NCI-H510A (cell line): Measurements from ENCODE around the gene RGMA.
"Not testable (repeated sequence)": the region's sequence is repeated elsewhere in the genome, so short reads cannot be mapped to it uniquely, and the experiment has no call there.

Experiments
- DNase-seq: peaks from one replicate; lab custom pipeline; 2025; lab: John Stamatoyannopoulos, UW

The RGMA gene

DNA sequence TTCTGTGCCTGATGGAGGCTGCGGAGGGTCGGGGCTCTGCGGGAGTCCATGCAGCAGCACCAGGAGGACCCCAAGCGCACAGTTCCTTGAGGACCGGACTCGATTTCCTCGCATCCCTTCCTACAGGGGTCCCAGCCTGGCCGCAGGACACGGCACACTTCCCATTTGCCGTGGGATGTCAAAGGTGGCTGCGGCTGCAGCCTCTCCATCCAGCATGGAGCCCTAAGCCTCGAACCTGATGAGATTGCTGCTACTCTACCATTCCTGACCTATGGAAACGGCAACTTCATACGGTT lies 40.6 kb downstream of the RGMA start:
- DNase-seq, result no peak

- no peak for DNase-seq
These were observed 41.2 kb downstream of the RGMA start for GRCh38 chr15:93047621-93048425.

DNA sequence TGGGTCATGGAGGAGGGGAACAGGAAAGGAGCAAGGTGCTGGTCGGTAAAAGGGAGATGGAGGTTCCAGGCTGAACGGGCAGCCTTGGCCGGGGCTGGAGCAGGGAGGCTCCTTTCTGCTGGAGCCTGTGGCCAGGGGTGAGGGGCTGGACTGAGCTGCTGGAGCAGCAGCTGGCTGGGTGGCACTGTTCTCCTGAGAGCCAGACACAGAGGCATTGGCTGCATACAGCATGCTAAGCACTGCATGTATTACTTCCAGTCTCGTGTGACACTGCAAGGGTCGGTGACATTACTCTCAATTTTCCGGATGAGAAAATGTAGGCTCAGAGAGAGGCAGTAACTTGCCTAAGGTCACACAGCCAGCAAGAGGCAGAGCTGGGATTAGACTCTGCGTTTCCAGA lies 42.3 kb downstream of the RGMA start:
- no peak for DNase-seq

DNA sequence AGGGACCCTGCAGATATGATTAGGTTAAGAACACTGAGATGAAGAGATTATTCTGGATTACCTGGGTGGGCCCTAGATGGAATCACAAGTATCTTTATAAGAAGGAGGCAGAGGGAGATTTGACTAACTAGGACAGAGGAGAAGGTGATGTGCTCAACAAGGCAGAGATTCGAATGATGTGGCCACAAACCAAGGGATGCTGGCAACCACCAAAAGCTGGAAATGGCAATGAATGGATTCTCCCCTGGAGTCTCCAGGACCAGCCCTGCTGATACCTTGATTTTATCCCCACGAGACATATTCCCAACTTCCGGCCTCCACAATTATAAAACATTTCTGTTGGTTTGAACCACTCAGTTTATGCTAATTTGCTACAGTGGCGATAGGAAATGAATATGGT lies 42.9 kb downstream of the RGMA start:
- DNase-seq, result no peak

DNA sequence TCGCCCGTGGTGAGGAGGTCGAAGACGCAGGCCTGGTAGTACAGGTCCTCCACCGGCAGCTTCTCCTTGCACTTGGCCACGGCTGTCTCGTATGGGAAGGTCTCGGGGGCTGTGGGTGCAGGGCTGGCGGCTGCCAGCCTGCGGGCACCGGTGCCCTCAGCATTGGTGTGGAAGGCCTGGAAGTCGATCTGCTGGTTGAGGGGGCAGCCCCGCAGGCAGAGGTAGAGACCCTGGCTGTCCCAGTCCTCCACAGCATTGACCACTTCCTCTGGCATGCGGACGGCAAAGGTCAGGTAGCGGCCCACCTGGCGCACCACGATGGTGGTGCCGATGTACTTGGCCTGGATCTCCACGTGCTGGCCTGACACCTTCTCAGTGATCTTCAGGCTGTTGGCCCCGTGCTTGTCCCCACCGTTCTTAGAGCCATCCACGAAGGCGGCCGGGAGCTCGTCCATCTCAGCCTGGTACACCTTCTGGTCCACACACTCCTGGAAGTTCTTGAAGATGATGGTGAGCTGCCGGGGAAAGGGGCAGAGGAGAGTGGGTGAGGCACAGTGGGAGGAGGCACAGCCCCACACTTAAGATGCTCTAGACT lies 43.7 kb downstream of the RGMA start:
- no peak for DNase-seq

DNA sequence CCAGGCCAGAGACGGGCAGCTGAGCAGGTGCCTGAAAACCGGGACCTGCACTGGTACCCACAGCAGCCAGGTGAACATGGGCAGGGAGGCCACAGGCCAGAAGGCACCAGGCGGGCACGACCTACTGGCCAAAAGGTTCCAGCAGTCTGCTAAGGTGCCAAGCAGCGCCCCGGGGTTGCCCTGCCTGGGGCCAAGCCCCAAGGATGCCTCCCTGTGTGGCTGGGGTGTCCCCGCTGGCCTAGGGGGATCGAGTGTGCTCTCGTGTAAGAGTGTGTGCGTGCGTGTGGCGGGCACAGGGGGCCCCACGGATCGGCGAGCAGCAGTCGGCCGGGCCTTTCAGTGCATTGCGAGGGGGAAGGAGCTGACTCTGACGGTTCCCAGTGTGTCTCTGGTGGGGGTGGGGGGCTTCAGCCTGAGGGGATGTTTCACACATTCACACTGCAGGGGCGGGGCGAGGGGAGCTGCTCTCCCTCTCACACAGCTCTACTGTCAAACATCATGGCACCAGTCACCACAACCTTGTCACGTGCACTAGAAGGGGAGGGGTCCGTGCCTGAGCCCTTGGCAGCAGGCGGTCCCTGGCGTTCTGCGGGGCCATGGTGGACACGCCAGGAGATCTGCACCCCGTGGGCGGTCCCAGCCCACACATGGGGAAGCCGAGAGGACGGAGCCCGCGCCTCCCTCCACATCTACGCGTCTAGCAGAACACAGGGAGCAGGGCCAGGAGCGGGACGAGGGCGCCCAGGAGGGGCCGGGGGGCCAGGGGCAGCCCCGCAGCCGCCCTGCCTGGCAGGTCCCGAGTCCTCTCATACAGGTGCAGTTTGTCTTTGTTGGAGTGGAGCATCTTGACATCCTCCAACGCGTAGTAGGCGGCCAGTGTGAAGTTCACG lies 44.5 kb downstream of the RGMA start:
- DNase-seq, result no peak

- DNase-seq, result no peak
These were observed 45.2 kb downstream of the RGMA start for GRCh38 chr15:93043621-93044300.

GRCh38 chr15:93042691-93043378 lies 46.2 kb downstream of the RGMA start:
- DNase-seq, result no peak

GRCh38 chr15:93042211-93042610 lies 46.8 kb downstream of the RGMA start:
- no peak for DNase-seq

DNA sequence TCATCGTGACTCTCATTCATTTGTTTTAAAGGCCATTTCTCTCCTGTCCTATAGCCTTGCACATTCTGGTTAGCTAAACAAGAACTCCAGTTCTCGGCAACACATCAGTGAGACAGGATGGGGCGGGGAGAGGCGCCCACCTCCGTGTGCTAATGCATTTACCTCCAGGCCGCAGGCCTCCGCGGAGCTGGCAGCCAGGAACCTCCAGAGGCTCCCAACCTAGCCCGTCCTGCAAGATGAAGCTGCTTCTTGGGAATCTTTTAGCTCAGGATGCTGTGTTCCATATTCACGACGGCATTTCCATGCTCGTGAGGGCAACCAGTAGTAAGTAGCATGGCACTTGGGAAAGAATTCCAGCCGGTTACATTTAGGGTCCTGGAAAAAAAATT lies 47.9 kb downstream of the RGMA start:
- DNase-seq, result no peak

DNA sequence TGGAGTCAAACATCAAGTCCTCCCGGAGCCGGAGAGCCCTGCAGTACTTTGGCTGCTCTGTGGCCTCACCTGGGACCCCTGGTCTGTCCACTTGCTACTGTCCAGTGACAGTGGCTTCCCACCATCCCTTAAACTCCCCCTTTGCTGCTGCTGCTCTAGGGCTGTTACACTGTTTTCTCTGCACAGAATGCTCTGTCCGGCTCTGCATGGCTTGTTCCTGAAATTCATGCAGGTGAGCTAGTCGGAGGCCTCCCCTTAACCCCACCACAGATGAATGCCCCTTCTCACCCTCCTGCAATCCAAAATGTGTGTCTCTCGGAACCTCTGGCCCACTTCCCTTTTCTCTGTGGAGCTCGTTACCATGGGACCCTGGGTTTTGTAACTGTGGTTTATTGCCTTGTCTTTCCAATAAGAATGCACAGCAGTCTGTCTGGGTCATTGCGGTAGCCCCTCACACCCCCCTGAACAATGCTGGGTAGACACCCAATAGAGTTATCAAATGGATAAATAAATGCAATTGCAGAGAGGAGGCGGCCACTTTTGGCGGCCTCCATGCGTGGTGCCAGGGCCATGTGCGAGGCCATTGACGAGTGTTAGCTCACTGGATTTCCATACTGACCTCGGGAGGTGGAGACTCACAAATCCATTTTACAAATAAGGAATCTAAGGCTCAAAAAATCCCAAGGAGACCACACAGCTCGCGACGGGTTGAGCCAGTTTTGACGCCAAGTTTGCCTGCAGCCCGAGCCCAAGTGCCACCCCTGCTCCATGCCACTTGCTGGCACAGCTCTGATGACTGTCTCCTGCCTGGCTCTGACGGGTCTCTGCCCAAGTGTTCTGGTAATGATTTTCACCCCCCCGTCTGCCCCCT lies 48.5 kb downstream of the RGMA start:
- DNase-seq, result no peak

GRCh38 chr15:93039562-93040287 lies 49.3 kb downstream of the RGMA start:
- DNase-seq, result not testable (repeated sequence)

- no peak for DNase-seq
These were observed 50.9 kb downstream of the RGMA start for GRCh38 chr15:93037820-93038705.

GRCh38 chr15:93036951-93037819 lies 51.8 kb downstream of the RGMA start:
- no peak for DNase-seq

GRCh38 chr15:93035953-93036810 lies 52.8 kb downstream of the RGMA start:
- no peak for DNase-seq

- no peak for DNase-seq
These were observed 53.7 kb downstream of the RGMA start for GRCh38 chr15:93035092-93035915.
